Hematopoietic multipotent progenitor cell treated with erythropoietin and hydrocortisone succinate and interleukin-3 and kit ligand, for 6 days (in vitro differentiated cells): Measurements from ENCODE around the gene CHORDC1.
"Not testable (repeated sequence)": the region's sequence is repeated elsewhere in the genome, so short reads cannot be mapped to it uniquely, and the experiment has no call there.

ENCODE experiments used
- DNase-seq: peaks from one replicate; pipeline ENCODE4 v3.0.0-alpha.2; 2015

CHORDC1 gene

DNA sequence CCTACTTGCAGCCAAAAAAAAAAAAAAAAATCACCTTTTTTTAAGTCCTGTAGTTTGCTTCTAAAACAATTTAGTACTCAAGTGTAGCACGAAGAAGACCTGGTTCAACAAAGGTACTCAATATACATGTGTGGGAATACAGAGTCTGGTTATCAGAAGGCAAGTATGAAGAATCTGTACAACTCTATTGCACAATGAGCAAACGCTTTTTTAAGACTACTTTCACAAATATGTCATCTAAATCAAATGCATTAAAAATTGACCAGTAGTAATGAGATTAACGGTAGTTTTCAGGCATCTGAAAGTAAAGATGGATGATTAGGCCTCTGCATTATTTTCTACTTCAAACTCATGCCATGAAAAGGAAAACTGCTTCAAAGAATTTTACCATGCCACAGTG is 9.5 kb downstream of the CHORDC1 start:
- no peak for DNase-seq

DNA sequence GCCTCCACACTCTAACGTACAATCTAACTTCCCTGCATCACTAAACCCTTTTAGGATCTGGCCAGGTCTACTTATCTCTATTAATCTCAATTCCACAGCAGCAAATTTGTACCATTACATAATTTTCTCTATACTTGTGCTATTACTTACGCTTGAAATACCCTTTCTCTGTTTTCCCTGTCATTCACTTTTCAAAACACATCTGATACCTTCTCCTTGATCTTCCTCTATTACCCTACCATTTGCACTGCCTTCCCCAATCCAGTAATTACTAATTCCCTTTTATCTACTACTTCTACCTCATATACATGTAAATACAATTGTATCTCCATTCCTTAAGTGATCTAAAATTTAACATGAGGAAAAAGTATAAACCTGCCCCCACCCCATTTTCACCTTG is 14.0 kb downstream of the CHORDC1 start:
- DNase-seq, result no peak

DNA sequence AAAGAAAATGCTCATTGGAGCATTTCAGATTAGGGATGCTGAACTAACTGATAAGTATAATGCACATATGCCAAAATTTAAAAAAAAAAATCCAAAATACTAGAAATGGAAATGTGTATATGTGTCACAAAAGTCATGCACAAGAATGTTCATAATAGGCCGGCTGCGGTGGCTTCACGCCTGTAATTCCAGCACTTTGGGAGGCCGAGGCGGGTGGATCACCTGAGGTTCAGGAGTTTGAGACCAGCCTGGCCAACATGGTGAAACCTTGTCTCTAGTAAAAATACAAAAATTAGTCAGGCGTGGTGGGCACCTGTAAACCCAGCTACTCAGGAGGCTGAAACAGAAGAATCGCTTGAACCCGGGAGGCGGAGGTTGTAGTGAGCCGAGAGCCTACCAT is 14.9 kb downstream of the CHORDC1 start:
- DNase-seq, result not testable (repeated sequence)

DNA sequence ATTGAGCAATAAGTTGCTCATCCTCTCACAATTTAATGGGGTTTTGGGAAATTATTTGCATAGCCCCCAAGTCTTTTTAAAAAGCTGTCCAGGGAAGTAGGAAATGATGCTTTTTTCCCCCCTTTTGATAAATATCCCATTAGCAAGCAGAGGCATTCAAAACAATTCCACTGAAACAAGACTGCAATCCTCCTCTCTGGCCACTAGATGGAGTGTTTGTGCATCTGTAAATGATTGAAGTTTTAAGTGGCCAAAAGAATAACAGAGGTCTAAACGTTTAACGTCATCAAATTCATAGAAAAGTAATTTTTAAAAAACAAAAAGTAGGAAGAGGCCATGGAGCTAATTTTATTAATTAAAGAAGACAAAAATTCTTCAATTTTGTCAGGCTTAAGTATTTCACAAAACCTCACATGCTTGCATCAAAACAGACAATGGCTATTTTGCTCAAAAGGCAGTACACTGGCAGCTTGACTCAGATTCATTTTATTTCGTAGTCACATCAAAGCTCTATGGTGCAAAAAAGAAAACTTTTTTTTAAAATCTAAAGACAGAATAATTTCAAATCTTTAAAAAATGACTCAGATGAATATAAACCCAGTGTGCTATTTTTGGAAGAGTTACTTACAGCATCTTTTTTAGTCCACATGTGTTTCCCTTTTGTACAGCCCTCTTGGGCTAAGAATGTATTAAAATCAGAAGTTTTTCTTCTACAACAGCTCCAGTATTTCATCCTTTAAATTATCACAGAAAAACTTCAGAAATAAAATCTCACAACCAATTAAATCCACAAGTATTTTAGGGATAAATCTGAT is 17.8 kb downstream of the CHORDC1 start:
- DNase-seq, result peak; percentile 77

DNA sequence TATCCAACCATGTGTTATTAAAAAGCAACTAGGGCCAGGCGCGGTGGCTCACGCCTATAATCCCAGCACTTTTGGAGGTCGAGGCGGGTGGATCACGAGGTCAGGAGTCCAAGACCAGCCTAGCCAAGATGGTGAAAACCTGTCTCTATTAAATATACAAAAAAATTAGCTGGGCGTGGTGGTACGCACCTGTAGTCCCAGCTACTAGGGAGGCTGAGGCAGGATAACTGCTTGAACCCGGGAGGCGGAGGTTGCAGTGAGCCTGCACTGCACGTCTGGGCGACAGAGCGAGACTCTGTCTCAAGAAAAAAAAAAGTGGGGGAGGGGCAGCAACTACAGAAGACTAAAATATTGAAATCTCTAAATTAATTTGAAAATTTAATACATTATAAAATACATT is 18.4 kb downstream of the CHORDC1 start:
- no peak for DNase-seq

DNA sequence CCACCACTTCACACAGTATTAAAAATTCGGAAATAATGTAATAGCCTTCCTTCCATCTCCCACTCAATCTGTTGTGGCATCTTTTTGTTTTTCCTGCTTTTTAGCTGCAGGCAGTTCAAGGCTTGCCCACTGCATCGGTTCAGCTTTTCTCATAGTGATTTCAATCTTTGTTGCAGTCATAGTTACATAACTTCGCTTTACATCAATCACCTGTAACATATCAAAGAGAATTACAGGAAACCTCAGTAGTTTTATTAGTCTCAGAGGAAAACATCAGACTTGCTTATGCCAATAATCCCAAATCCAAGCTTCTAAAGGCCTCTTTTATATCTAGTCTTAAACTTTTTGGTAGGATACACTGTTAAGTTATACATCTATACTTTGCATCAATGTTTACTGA is 20.5 kb downstream of the CHORDC1 start:
- DNase-seq, result no peak

DNA sequence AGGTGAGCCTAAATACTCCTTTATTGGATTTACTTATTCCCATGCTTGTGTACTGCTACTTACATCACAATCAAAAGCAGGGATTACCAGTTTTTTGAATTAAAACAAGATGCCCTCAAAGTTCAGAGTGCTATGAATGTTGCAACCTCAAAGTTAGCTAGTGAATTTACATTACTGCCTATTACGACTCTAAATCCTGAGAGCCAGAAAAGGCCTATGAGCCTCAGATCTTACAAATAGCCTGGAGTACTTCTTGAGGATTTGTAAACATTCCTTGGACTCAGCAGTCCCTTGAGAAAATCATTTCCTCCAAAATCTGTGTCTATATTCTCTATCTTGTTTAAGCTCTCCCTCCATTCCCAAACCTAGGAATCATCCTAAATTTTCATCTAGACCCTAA is 25.5 kb downstream of the CHORDC1 start:
- no peak for DNase-seq

DNA sequence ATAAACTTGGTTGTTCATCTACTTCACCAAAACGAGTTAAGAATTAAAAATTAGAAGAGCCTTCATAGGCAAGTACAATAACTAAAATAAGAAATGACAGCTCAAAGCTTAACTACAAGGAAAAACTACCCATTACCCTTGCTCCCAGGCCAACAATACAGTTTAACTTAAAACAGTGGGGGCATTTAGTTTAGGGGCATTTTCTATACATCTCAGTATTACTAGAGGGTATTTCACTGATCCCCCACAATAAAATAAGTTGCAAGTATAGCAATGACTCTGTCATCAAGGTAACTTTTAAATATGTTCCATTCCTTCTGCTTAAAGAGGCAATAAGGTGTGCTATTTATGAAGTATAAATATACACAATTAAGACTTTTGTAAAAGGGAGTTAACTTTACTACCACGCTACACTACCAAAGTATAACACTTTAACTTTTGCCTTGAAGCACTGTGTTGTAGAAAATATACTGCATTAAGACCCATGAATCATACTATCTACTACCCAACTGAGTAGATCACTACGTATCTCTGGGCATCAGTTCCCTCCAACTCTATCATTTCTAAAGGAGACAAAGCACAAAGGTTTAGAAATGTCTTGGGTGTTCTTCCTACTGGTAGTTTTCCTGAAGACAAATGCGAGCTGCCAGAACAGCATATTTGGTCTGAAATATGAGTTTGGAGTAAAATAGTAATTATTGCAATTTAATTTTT is 29.8 kb downstream of the CHORDC1 start:
- DNase-seq, result no peak

DNA sequence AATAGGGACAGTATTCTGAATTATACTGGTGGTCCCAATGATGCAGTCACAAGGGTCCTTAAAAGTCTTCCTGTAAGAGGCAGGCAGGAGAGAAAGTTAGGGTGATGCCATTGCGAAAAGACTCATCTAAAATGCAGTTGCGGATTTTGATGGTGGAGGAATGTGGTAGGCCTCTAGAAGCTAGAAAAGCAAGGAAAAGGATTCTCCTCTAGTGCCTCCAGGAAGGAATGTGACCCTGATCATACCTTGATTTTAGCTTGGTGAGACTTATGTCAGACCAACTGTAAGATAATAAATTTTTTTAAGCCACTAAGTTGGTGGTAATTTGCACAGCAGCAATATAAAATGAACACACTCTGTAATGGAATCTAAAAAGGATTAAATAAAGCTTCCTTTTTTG is 33.8 kb downstream of the CHORDC1 start:
- no peak for DNase-seq

DNA sequence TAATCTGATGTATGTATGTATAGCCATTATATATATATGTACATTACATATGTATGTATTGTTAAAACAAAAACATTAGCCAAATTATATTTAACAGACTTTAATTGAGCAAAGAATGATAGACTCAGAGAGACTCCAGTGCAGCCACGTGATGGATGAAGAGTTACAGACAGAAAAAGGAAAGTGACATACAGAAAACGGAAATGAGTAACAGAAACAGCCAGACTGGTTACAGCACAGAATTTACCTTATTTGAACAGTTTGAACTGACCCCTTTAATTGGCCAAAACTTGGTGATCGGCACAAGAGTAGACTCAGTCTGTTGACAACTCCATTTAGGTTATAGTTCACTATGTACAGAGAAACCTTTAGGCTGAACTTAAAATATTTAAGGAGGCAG is 35.0 kb downstream of the CHORDC1 start:
- DNase-seq, result no peak

DNA sequence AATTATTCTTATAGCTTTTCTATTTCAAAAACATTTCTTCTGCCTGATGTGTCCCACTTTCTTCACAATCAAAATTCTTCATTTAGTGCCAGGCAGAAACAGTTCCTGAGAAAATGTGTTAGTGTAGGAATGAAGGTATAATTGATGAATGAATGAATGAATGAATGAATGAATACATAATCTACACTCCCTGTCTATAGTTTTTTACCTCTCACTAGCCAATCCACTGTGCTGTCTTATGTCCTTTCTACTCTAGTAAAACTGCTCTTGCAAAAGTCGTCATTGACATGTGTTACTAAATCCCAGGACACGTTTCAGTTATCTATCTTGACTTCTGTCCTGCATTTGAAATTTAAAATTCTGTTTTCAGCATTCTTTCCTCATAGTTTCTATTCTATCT is 42.9 kb downstream of the CHORDC1 start:
- no peak for DNase-seq

DNA sequence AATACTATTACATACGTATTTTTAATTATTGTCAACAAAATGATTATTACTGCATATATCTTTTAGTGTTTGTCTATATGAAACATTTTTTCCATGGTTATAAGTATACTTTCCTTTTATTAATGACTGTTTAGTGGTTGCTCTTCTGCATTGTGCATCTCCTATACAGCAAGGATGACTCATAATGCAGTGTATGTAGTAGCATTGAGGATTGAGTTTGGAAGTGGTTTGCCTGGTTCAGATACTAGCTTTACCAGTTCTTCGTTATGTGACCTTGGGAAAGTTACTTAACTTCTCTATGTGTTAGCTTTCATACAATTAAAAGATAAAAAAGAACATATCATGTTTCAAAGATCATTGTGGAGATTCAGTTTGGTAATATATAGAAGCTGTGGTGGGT is 44.1 kb downstream of the CHORDC1 start:
- DNase-seq, result no peak

DNA sequence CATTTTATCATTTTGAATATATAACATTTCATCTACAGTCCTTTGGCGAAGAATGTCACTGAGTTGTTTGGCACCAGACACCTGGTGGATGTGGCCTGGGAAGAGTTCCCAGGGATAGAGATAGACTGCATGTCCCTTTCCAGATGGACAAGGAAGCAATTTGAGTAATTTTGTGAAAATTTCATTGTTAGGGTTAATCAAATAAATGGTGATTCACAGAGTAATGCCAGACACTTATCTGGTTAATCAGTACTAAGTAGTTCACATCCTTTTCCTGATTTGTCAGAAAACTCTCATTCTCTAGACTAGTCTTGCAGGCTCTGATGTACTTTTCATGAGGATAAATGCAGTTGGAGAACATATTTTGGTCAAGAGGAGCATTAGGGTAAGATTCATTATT is 46.8 kb downstream of the CHORDC1 start:
- no peak for DNase-seq

DNA sequence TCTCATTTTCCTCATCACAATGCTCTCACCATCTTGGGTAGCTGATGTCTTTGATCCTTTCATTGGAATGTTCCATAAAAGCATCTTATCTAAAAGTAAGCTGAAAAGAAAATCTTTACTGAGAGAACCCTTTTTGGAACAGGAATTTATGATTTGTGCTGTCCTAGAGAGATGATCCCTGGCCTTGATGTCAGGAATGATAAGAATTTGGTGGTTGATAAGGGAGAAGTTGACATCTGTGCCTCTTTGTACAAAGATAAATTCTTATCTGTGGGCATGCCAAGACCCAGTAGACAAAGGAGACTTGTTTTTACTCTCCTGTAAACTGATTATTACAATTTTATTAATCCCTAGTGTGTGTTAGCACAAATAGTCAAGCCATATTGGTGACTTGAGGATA is 51.5 kb downstream of the CHORDC1 start:
- DNase-seq, result no peak

DNA sequence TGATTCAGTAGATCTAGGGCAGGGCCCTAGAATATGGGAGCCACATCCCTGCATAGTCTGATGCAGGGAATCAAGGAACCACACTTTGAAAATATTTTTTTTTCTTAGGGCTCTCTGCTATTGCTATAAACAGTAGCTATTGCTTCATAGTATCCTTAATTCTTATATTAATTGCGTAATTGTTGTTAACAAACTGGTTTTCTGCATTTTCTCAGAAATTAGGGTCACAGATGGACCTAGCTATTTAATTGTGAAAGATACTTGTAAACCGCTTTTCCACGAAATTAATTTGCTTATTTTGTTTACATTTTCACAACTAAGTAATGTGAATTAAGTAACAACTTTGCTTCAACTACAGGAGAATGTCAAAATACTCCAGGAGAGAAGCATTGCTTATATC is 54.3 kb downstream of the CHORDC1 start:
- DNase-seq, result no peak

DNA sequence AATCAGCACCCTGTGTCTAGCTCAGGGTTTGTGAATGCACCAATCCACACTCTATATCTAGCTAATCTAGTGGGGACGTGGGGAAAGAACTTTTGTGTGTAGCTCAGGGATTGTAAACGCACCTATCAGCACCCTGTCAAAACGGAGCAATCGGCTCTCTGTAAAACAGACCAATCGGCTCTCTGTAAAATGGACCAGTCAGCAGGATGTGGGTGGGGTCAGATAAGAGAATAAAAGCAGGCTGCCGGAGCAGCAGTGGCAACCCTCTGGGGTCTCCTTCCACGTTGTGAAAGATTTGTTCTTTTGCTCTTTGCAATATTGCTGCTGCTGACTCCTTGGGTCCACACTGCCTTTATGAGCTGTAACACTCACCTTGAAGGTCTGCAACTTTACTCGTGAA is 55.1 kb downstream of the CHORDC1 start:
- not testable (repeated sequence) for DNase-seq

DNA sequence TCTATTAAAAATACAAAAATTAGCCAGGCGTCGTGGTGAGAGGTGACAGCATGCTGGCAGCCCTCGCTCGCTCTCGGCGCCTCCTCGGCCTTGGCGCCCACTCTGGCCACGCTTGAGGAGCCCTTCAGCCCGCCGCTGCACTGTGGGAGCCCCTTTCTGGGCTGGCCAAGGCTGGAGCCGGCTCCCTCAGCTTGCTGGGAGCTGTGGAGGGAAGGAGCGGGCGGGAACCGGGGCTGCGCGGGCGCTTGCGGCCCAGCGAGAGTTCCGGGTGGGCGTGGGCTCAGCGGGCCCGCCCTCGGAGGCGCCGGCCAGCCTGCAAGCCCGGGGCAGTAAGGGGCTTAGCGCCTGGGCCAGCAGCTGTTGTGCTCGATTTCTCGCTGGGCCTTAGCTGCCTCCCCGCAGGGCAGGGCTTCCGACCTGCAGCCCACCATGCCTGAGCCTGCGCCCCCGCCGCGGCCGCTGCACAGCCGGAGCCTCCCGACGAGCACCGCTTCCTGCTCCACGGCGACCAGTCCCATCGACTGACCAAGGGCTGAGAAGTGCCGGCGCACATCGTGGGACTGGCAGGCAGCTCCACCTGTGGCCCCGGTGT is 55.8 kb downstream of the CHORDC1 start:
- not testable (repeated sequence) for DNase-seq
